RPMI7951 (cell line): ENCODE data around the gene CCDC169. TPM values are rescaled to one million over a fixed set of nuclear protein-coding genes. Genes with fewer than 3 reads are reported as not detected.
"Not testable (repeated sequence)": the region's sequence is repeated elsewhere in the genome, so short reads cannot be mapped to it uniquely, and the experiment has no call there.

Experiments
- DNase-seq: peaks from one replicate; pipeline ENCODE4 v3.0.0-alpha.2; 2012; ENCODE audit warnings: low read depth
- total RNA-seq: library from RNA; depleted of rRNA; stranded (reverse); fragments of >200 nt; shearing (Covaris generic); gene quantifications from 2 replicates; pipeline ENCODE4 v1.2.3, GENCODE V29; 2014

Gene CCDC169
- total RNA-seq, 1 experiment from 2014 or later, result 0.36 TPM

GRCh38 chr13:36313047-36313969 is 15.7 kb upstream of the CCDC169 start:
- DNase-seq, result no peak

GRCh38 chr13:36310417-36311108 is 12.9 kb upstream of the CCDC169 start:
- no peak for DNase-seq

GRCh38 chr13:36302289-36302688 is 4.7 kb upstream of the CCDC169 start:
- no peak for DNase-seq

GRCh38 chr13:36299469-36299868 is 1.9 kb upstream of the CCDC169 start:
- not testable (repeated sequence) for DNase-seq

- DNase-seq, result peak; percentile 16
Observed at GRCh38 chr13:36298535-36299068, 988 bp upstream of the CCDC169 start.

GRCh38 chr13:36294096-36294495 is 3.5 kb downstream of the CCDC169 start:
- DNase-seq, result no peak

- DNase-seq, result no peak
Observed at GRCh38 chr13:36293497-36293896, 4.1 kb downstream of the CCDC169 start.

GRCh38 chr13:36288794-36289391 is 8.7 kb downstream of the CCDC169 start:
- DNase-seq, result no peak

- DNase-seq, result no peak
Observed at GRCh38 chr13:36286006-36286405, 11.6 kb downstream of the CCDC169 start.

- DNase-seq, result peak; percentile 35
Observed at GRCh38 chr13:36282821-36283432, 14.7 kb downstream of the CCDC169 start.

GRCh38 chr13:36275190-36276002 is 22.2 kb downstream of the CCDC169 start:
- DNase-seq, result peak; percentile 40

GRCh38 chr13:36273431-36273830 is 24.2 kb downstream of the CCDC169 start:
- no peak for DNase-seq

GRCh38 chr13:36261976-36262375 is 35.6 kb downstream of the CCDC169 start:
- no peak for DNase-seq

- no peak for DNase-seq
Observed at GRCh38 chr13:36261011-36261410, 36.6 kb downstream of the CCDC169 start.

- no peak for DNase-seq
Observed at GRCh38 chr13:36259361-36260137, 38.1 kb downstream of the CCDC169 start.

GRCh38 chr13:36258831-36259230 is 38.8 kb downstream of the CCDC169 start:
- no peak for DNase-seq

GRCh38 chr13:36251526-36251925 is 46.1 kb downstream of the CCDC169 start:
- DNase-seq, result no peak

GRCh38 chr13:36251017-36251416 is 46.6 kb downstream of the CCDC169 start:
- DNase-seq, result no peak

- DNase-seq, result no peak
Observed at GRCh38 chr13:36248700-36249099, 48.9 kb downstream of the CCDC169 start.

- no peak for DNase-seq
Observed at GRCh38 chr13:36244990-36245389, 52.6 kb downstream of the CCDC169 start.
